Suprapubic skin (tissue), 3 donors: Measurements from ENCODE around the gene GSC.

Experiments used
- EP300 ChIP-seq: sonication (generic); formaldehyde crosslinking; IDR thresholded peaks from one replicate; pipeline ENCODE4 v1.6.1; 2017; ENCODE audit warnings: antibody characterized with exemption
- POLR2A ChIP-seq, 2 donors: fragments of 450-650 bp; IDR thresholded peaks; one replicate each; pipeline ENCODE4 v1.6.1; 2017; ENCODE audit warnings: antibody characterized with exemption in 2 of 2, mild to moderate bottlenecking in 2 of 2, moderate library complexity in 2 of 2
- TF ChIP-seq, protein P1 (sequence below), 2 donors: fragments of 200-600 bp in 1 of 2; fragments of 450-650 bp in 1 of 2; sonication (generic) in 1 of 2; IDR thresholded peaks; one replicate each; pipeline ENCODE4 v1.5.1; 2016 to 2019; ENCODE audit warnings: antibody characterized with exemption in 2 of 2, mild to moderate bottlenecking in 1 of 2, moderate library complexity in 1 of 2

DNA sequence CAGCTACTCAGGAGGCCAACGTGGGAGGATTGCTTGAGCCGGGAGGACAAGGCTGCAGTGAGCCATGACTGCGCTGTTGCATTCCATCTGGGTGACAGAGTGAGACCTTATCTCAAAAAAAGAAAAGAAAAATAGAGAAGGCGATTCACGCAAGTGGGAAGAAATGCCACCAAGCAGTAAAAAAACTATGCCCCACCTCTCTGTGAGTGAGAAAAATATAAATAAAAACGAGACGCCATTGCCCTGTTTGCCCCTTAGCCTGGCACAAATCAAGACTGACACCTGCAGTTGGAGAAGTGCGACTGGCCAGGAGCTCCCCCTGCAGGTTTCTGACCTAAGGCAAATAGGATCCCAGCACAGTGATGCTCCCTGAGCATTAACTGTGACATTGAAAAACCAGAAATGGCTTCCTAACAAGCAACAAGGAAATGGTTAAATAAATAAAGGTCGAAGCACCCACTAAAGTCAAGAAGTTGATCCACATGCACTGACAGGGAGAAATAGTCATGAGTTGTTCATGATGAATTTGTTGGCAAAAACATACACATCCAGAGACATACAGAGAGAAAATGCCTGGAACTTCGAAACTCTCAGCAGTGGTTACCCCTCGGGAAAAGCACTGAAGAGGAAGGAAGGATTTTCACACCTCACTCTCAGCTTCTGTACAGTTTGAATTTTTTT is 21.1 kb downstream of the GSC start:
- no peak for TF ChIP-seq POLR2A (IDR thresholded peaks at IDR 0.05)
- TF ChIP-seq, protein P1, sequence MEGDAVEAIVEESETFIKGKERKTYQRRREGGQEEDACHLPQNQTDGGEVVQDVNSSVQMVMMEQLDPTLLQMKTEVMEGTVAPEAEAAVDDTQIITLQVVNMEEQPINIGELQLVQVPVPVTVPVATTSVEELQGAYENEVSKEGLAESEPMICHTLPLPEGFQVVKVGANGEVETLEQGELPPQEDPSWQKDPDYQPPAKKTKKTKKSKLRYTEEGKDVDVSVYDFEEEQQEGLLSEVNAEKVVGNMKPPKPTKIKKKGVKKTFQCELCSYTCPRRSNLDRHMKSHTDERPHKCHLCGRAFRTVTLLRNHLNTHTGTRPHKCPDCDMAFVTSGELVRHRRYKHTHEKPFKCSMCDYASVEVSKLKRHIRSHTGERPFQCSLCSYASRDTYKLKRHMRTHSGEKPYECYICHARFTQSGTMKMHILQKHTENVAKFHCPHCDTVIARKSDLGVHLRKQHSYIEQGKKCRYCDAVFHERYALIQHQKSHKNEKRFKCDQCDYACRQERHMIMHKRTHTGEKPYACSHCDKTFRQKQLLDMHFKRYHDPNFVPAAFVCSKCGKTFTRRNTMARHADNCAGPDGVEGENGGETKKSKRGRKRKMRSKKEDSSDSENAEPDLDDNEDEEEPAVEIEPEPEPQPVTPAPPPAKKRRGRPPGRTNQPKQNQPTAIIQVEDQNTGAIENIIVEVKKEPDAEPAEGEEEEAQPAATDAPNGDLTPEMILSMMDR (IDR thresholded peaks at IDR 0.05): peak in 1 of 2 donors; percentile 11
- no peak for TF ChIP-seq EP300
